Lower lobe of right lung (tissue), 2 donors: ENCODE measurements around the gene CHD1L. TPM values are rescaled to one million over a fixed set of nuclear protein-coding genes. Genes with fewer than 3 reads are reported as not detected.
"Not testable (repeated sequence)": the region's sequence is repeated elsewhere in the genome, so short reads cannot be mapped to it uniquely, and the experiment has no call there.

Source experiments
- ATAC-seq, 2 donors: fragments of 200-7000 bp; cut with Tn5 transposase; one replicate each; pipeline ENCODE4 v1.9.1; 2020 to 2022; ENCODE audit warnings: mild to moderate bottlenecking in 2 of 2, moderate library complexity in 2 of 2
- DNase-seq: peaks from one replicate; pipeline ENCODE4 v3.0.0-alpha.2; 2020
- H3K27ac ChIP-seq: fragments of 200-600 bp; one replicate; pipeline ENCODE4 v1.8.0; 2022
- H3K27me3 ChIP-seq: fragments of 200-600 bp; one replicate; pipeline ENCODE4 v1.8.0; 2022; ENCODE audit warnings: low read depth
- H3K36me3 ChIP-seq: fragments of 200-600 bp; one replicate; pipeline ENCODE4 v1.8.0; 2022; ENCODE audit warnings: mild to moderate bottlenecking
- H3K4me1 ChIP-seq: fragments of 200-600 bp; one replicate; pipeline ENCODE4 v1.8.0; 2022
- H3K4me3 ChIP-seq: fragments of 200-600 bp; one replicate; pipeline ENCODE4 v1.8.0; 2022; ENCODE audit warnings: mild to moderate bottlenecking
- H3K9me3 ChIP-seq: fragments of 200-600 bp; one replicate; pipeline ENCODE4 v1.8.0; 2022
- CTCF ChIP-seq: fragments of 200-600 bp; IDR thresholded peaks from one replicate; pipeline ENCODE4 v1.8.0; 2022; ENCODE audit warnings: antibody characterized with exemption, mild to moderate bottlenecking
- intact Hi-C: fragments of 100-400 bp; cut with DNase I; formaldehyde crosslinking; loops from one replicate; pipeline ENCODE4 v1.11.0; 2022
- total RNA-seq: library from RNA; stranded (reverse); fragmentation: NEBNext Ultra II Directional; extraction: Animal tissue kit (Norgen Biotek cat#: 25700); gene quantifications from one replicate; pipeline ENCODE4 v1.2.1, GENCODE V29; 2021
- donor health status: DM: no; HTN: yes; CAD: no; lungs with severe emphysema.

The CHD1L gene
- total RNA-seq, 1 donor from 2014 or later: 34.1 TPM

GRCh38 chr1:147292631-147293251, 50.3 kb downstream of the CHD1L start:
- H3K4me3 ChIP-seq: no peak overlapping the region
- DNase-seq (no peak), ATAC-seq (no peak)
- no peak overlapping the region for H3K27ac ChIP-seq
- H3K9me3 ChIP-seq: no peaks in the 10 kb centered on the region
- H3K27me3 ChIP-seq: no peaks in the 10 kb centered on the region
- no peak for TF ChIP-seq CTCF
- H3K36me3 ChIP-seq: peaks cover 93% of the 10 kb centered on the region
- intact Hi-C loops: no loop called here
- H3K4me1 ChIP-seq: no peaks in the 10 kb centered on the region

- TF ChIP-seq CTCF: no peak
- no peaks in the 10 kb centered on the region for H3K4me1 ChIP-seq
Observed at GRCh38 chr1:147297438-147297837, 55.0 kb downstream of the CHD1L start.

GRCh38 chr1:147305803-147306202, 63.3 kb downstream of the CHD1L start:
- DNase-seq, H3K4me3 ChIP-seq, H3K36me3 ChIP-seq, H3K27ac ChIP-seq, H3K4me1 ChIP-seq, intact Hi-C loops, ATAC-seq, H3K27me3 ChIP-seq: not testable (repeated sequence)
- H3K9me3 ChIP-seq: peaks cover 66% of the 10 kb centered on the region

More at GRCh38 chr1:147297438-147297837, 55.0 kb downstream of the CHD1L start:
- no peak for DNase-seq
- peaks cover 51% of the 10 kb centered on the region for H3K36me3 ChIP-seq
- no peak overlapping the region for H3K4me3 ChIP-seq
- peaks cover 23% of the 10 kb centered on the region for H3K9me3 ChIP-seq
- no peaks in the 10 kb centered on the region for H3K27me3 ChIP-seq
- intact Hi-C loops: no loop called here
- ATAC-seq: no peak
- no peak overlapping the region for H3K27ac ChIP-seq

- Histone ChIP-seq H3K9me3 (no peaks in the 10 kb centered on the region), H3K4me1 (no peaks in the 10 kb centered on the region), H3K4me3 (no peak overlapping the region), H3K27me3 (no peaks in the 10 kb centered on the region), H3K27ac (no peak overlapping the region), H3K36me3 (no peaks in the 10 kb centered on the region)
- ATAC-seq (no peak), DNase-seq (no peak)
- intact Hi-C loops: no loop called here
- no peak for TF ChIP-seq CTCF
Observed at GRCh38 chr1:147316968-147317367, 74.5 kb downstream of the CHD1L start.

GRCh38 chr1:147326933-147327687, 84.6 kb downstream of the CHD1L start:
- DNase-seq, ATAC-seq, H3K4me1 ChIP-seq, H3K36me3 ChIP-seq, H3K27ac ChIP-seq, H3K27me3 ChIP-seq, H3K9me3 ChIP-seq, H3K4me3 ChIP-seq, intact Hi-C loops: not testable (repeated sequence)

- intact Hi-C loops: no loop called here
- Histone ChIP-seq H3K27me3 (no peaks in the 10 kb centered on the region), H3K4me1 (no peaks in the 10 kb centered on the region), H3K27ac (no peak overlapping the region), H3K9me3 (no peaks in the 10 kb centered on the region), H3K36me3 (no peaks in the 10 kb centered on the region), H3K4me3 (no peak overlapping the region)
- ATAC-seq (no peak), DNase-seq (no peak)
- TF ChIP-seq CTCF: no peak
Observed at GRCh38 chr1:147334292-147334691, 91.8 kb downstream of the CHD1L start.
